ENCODE data around the gene SMYD3. TPM values are rescaled to one million over a fixed set of nuclear protein-coding genes. Genes with fewer than 3 reads are reported as not detected.

The SMYD3 gene
- total and polyA plus RNA-seq, 9 donors = 10.8 to 24.0 (median 13.7) TPM

GRCh38 chr1:246058466-246058865, 448.6 kb downstream of the SMYD3 start:
- H3K27me3 ChIP-seq = no peaks in the 10 kb centered on the region
- H3K4me3 ChIP-seq = no peak overlapping the region
- H3K4me1 ChIP-seq (ENCODE audit: insufficient read depth) = no peaks in the 10 kb centered on the region
- intact Hi-C loops (cut with DNase I) = no loop called here
- no peaks in the 10 kb centered on the region for H3K36me3 ChIP-seq
- no peaks in the 10 kb centered on the region for H3K9me3 ChIP-seq
- no peak overlapping the region for H3K27ac ChIP-seq
- TF ChIP-seq, protein P1, sequence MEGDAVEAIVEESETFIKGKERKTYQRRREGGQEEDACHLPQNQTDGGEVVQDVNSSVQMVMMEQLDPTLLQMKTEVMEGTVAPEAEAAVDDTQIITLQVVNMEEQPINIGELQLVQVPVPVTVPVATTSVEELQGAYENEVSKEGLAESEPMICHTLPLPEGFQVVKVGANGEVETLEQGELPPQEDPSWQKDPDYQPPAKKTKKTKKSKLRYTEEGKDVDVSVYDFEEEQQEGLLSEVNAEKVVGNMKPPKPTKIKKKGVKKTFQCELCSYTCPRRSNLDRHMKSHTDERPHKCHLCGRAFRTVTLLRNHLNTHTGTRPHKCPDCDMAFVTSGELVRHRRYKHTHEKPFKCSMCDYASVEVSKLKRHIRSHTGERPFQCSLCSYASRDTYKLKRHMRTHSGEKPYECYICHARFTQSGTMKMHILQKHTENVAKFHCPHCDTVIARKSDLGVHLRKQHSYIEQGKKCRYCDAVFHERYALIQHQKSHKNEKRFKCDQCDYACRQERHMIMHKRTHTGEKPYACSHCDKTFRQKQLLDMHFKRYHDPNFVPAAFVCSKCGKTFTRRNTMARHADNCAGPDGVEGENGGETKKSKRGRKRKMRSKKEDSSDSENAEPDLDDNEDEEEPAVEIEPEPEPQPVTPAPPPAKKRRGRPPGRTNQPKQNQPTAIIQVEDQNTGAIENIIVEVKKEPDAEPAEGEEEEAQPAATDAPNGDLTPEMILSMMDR (IDR thresholded peaks at IDR 0.05) = no peak
- TF ChIP-seq POLR2A (IDR thresholded peaks at IDR 0.05) (no peak), EP300 (IDR thresholded peaks at IDR 0.05) (no peak)
- no peak for DNase-seq
- WGBS, 3 donors = 71 to 83% (median 77%) methylated on average over 3 of the region's 3 CpGs

- Histone ChIP-seq H3K27me3 (no peaks in the 10 kb centered on the region), H3K27ac (no peak overlapping the region), H3K36me3 (no peaks in the 10 kb centered on the region), H3K9me3 (no peaks in the 10 kb centered on the region), H3K4me3 (no peak overlapping the region), H3K4me1 (ENCODE audit: insufficient read depth) (no peaks in the 10 kb centered on the region)
- DNase-seq = no peak
- WGBS, 3 donors = 94 to 98% (median 98%) methylated on average over 2 of the region's 2 CpGs
- TF ChIP-seq, protein P1 (IDR thresholded peaks at IDR 0.05) = no peak
- TF ChIP-seq EP300 (IDR thresholded peaks at IDR 0.05) (no peak), POLR2A (IDR thresholded peaks at IDR 0.05) (no peak)
- intact Hi-C loops (cut with DNase I) = no loop called here
These were observed 454.5 kb downstream of the SMYD3 start for GRCh38 chr1:246052603-246053002.

DNA sequence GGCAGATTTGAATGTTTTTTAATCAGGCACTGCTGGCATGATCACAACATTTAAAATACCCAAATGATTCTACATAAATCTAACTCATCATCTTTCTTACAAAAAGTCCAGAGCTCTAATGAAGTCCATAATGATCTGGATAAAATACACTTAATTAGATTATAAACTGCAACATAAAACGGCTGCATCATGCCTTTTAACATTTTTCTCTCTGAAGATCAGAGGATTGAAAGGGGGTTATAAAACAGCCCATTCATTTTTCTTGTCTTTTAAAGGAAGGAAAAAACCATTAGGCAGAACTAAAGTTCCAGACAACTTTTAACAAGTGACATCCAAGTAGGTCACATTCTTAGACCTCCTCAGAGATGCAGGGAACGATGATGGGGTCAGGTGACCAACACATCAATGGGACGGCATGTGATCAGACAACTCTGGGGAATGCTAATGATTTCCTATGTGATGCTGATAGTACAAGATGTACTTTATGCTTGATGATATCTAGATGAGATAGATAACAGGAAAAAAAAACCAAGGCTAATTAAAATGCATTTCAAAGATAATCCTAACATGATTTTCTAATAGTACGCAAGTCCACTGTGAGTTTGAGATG, 455.1 kb downstream of the SMYD3 start:
- H3K9me3 ChIP-seq = no peaks in the 10 kb centered on the region
- H3K4me3 ChIP-seq = no peak overlapping the region
- WGBS, 3 donors = 82 to 90% (median 88%) methylated on average over 4 of the region's 4 CpGs
- intact Hi-C loops (cut with DNase I) = no loop called here
- no peak for DNase-seq
- TF ChIP-seq EP300 (IDR thresholded peaks at IDR 0.05) = no peak
- TF ChIP-seq POLR2A (IDR thresholded peaks at IDR 0.05) = no peak
- TF ChIP-seq, protein P1 (IDR thresholded peaks at IDR 0.05) = no peak
- no peaks in the 10 kb centered on the region for H3K4me1 ChIP-seq (ENCODE audit: insufficient read depth)
- no peaks in the 10 kb centered on the region for H3K27me3 ChIP-seq
- H3K27ac ChIP-seq = no peak overlapping the region
- H3K36me3 ChIP-seq = no peaks in the 10 kb centered on the region

- no peak for TF ChIP-seq POLR2A (IDR thresholded peaks at IDR 0.05)
- TF ChIP-seq EP300 (IDR thresholded peaks at IDR 0.05) = no peak
- TF ChIP-seq, protein P1 (IDR thresholded peaks at IDR 0.05) = no peak
- H3K4me1 ChIP-seq (ENCODE audit: insufficient read depth) = no peaks in the 10 kb centered on the region
- no peak overlapping the region for H3K27ac ChIP-seq
- no peaks in the 10 kb centered on the region for H3K9me3 ChIP-seq
- DNase-seq = no peak
- H3K4me3 ChIP-seq = no peak overlapping the region
- no peaks in the 10 kb centered on the region for H3K27me3 ChIP-seq
- 83 to 85% (median 84%) methylated on average over 5 of the region's 5 CpGs for WGBS, 3 donors
- intact Hi-C loops (cut with DNase I) = no loop called here
- no peaks in the 10 kb centered on the region for H3K36me3 ChIP-seq
These were observed 458.4 kb downstream of the SMYD3 start for GRCh38 chr1:246048693-246049092.
